ENCODE data around the gene SLC22A12.

The SLC22A12 gene

DNA sequence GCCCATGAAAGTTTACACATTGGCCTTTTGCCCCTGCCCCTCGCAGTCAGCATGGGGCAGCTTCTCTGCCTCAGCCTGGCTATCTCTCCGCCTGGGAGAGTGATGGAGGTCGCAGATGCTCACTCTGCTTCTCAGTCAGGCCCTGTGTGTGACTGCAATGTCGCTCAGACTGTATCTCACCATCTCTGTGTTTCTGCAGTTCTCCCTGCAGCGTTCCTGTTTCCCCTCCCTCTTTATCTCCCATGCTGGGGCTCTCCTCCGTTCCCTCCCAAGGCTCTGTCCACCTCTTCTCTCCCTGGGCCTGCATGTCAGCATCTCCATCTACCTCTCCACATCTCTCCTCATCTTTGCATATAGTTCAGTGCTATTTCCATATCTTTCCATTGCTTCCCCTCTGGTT is 38.1 kb downstream of the SLC22A12 start:
- DNase-seq = no peak

DNA sequence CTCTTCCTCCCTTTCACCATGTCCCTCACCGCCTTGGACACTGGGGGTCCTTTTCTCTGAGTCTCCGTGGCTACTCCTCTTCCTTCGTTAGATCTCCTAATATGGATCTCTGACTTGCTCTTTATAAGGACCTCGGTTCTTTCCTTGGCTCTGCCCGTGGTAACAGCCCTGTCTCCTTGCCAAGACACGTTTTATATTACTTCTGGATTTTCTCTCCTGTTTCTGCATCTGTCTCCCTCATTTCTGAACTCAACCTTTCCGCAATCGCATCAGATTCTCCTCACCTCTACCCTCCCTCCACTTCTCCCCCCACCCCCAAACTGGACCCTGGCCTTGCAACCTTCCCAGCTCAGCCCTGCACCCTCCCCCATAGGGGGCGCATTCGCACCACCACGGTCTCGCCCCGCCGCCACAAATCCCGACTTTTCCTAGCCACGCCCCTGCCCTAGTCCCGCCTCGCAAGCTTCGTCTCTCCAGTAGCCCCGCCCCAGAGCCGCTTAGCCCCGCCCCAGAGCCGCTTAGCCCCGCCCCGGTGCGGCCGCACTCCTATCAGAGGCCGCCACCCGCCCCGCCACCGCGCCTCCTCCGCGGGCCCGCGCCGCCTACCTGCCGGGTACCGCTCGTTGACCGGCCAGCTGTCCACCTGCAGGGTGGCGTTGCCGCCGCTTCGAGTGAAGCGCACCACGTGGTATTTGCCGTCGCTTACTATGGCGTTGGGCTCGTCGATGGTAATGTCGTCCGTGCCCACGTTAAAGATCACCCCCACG is 39.0 kb downstream of the SLC22A12 start:
- no peak for DNase-seq

DNA sequence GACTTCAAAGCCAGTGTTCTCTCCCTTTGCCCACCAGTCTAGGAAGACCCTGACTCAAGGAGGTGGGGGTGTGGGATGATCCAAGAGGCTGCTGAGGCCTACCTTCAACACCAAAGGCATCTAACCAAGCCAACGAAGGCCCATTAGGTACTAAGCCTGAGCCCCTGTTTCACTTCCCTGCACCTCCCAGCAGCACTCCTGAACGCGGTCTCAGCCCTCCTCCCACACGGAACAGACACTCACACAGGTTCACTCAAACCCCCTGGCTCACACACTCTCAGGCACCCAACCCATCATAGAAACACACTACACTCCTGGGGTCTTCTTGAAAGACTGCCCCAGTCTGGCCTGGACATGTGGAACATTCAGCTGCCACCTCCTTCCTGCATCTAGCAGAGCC is 40.7 kb downstream of the SLC22A12 start:
- no peak for DNase-seq

DNA sequence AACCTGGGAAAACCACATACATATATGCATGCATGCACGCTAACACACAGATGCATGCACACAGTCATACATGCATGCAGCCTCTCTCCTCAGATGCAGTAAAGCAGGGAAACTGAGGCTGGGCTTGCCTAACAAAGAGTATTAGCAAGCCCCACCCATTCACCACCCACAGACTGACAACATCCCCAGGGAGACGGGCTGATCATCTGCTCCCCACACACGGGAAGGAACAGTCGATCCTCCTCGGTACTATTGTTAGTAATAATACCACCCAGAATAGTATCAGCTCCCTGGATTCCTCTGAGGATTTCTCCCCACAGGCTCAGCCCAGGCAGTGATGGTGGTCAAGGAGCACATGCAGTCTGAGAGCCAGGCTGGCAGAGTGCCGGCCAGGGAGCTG is 41.2 kb downstream of the SLC22A12 start:
- no peak for DNase-seq

DNA sequence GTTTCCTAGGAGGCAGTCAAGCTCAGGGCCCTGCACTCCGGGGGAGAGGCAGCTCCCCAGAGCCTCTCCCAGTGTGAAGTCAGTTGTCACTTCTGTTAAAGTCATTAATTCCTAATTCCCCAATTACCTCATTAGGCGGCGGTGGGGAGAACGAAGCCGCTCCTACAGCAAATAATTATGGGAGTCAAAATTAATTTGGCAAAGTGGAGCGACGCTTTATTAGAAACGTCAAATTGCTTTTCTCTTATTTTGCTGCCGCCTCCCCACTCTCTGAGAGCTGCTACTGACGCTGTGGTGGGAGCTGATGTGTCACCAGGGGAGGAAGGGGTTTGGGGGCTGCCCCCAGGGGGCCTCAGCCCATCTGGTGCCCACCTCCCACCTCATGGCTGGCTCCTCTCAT is 41.6 kb downstream of the SLC22A12 start:
- DNase-seq = no peak

DNA sequence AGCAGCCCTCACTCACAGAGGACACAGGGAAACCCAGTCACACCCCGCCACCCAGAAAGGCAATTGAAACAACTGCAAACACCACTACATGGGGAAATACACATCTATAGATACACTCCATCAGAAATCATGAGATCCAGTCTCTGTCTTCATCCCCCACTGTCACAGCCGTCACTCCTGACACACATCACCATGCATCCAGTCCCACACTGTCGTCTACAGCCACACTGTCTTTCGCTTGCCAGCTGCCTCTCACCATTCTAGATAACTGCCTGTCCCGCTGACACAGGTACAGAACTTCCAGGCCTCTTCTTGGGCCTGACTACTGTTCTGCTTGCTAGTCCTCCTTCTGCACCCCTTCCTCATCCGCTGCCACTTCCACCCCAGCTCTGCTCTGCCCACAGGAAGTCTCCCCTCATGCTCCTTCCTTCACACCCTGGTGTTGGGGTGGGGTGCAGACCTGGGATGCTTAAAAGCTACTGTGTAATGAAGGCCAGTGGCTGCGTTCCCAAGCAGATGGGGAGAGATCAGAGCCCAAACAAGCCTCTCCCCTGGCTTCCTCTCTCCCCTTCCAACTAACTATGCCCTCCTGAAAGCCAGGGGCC is 42.6 kb downstream of the SLC22A12 start:
- DNase-seq = no peak

DNA sequence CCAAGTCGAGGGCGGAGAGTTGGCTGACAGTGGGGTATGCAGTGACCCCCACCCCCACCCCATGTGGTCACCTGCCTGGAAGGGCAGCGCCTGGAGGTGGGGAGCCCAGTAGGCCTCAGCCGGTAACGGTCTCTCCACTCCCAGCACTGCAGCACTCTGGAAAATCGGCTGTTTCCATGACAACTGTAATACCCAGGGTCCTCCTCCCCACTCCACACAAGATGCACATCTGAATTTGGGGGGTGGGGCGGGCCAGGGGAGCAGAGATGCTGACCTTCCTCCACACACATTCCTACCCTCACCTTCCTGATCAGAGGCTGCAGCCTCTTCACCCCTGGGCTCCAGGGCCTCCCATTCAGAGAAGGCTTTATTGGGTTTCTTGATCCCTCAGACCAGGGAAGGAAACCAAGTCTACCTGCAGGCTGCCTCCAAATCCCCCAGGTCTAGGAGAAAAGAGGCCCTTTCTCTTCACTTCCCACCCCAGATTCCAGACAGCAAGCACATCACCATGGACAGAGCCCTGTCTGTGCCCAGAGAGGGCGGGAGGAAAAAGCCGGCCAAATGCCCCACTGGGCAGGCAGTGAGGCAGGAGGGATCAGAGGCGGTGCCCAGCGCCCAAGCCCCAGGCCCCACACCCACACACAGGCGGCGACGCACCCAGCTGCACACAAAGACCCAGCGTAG is 46.5 kb downstream of the SLC22A12 start:
- DNase-seq = no peak

DNA sequence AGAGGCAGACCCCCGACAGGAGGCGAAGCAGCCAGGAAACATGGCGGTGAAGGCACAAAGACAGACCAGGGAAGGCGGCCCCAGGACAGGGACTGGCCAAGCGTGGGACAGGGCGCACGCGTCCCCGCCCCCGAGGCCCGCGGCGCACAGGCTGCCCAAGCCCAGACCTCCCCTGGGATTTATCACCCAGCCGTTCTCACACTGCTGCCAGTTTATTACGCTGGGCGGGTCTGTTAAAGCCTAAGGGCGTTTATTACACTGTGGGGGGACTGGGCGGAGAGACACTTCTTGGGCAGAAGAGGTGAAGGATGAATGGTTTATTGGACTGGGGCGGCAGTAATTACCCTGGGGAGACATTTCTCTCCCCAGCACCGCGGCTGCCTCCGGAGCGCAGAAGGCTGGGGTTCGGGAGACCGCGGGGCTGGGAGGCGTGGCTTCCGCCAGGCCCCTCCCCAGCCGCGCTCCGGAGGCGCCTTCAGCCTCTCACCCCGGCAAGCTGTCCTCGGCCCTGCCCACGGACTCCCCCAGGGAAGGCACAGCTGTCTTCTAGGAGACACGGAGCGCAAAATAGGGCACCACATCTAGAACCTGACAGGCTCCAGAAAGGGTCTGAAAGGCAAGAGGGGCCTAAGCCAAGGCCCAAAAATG is 47.1 kb downstream of the SLC22A12 start:
- no peak for DNase-seq

DNA sequence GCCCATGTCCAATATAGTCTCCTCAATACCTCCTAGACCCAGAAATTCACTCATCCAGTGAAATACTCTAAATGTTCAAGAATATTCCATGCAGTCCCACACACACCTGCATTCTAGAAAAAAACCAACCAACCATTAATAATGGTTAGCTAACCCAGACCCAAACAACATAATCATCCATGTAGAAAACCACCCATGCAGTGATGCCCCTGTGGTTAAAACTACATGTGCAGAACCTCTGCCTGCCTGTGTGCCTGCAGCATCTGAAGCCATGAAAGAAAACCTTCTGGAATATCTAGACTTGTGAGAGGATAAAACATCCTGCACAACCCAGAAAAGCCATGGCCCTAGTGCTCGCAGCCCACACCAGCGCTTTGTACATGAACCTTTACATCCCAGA is 47.8 kb downstream of the SLC22A12 start:
- no peak for DNase-seq

DNA sequence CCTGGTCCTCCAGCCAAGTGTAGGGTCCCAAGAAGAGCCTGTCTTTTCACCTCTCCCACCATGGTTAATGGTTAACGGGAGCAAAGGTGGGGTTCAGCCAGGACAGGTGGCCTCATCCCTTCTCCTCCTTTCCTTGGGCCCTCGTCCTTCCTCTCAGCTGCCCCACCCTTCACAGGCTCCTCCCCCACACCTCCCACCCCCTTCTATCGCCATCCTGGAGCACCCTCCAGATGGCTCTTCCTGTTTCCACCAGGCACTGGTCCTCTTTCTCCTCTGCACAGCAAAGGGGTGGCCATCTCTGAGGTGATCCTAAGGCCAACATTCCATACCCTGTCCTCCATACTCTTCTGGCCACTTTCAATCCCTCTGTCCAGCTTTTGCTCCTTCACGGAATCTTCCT is 48.9 kb downstream of the SLC22A12 start:
- no peak for DNase-seq

DNA sequence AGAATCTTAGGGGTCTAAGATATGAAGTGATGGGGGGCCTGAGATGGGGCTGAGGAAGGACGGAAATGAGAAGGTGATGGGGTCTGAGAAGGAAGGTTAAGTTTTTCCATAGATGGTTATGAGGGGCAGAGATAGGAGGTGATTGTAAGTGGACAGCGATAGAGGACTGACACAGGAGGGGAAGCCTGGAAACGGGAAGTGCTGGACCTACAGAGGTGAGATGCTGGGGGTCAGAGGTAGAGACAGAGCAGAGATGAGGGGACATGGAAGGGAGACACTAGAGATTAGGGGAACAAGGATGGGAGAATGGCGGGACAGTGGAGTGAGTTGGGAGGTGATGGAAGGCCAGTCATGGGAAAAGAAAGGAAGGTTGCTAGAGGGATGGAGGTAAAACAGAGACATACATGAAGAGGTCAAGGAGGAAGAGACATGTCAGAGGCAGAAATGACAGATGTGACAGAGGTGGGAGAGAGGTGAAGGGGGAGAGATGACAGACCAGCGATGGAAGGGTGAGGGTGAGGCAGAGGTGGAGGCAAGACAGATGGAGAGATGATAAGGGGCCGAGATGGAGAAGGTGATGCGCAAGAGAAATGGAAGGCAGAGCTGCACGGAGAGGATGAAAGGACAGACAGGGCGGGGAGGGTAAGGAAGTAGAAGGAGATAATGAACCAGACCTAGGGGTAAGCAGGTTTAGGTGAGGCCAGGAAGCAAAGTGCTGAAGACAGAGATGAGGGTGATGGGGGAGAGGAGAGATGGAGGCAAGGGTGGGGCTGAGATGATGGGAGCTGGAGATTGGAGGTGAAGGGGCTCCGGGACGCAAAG is 50.8 kb downstream of the SLC22A12 start:
- no peak for DNase-seq

DNA sequence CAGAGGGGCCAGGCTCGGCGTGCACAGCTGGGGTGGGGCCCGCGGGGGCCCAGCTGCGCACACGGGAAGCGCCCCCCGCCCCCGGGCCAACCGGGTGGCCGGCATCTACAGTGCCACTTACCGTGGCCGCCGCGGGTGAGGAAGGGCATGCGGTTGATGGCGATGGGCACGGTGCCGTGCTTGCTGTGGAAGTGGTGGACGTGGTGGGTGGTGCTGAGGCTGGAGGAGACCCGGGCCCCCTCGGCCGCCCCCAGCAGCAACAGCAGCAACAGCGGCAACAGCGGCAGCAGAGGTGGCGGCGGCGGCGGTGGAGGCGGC is 51.4 kb downstream of the SLC22A12 start:
- DNase-seq = no peak

DNA sequence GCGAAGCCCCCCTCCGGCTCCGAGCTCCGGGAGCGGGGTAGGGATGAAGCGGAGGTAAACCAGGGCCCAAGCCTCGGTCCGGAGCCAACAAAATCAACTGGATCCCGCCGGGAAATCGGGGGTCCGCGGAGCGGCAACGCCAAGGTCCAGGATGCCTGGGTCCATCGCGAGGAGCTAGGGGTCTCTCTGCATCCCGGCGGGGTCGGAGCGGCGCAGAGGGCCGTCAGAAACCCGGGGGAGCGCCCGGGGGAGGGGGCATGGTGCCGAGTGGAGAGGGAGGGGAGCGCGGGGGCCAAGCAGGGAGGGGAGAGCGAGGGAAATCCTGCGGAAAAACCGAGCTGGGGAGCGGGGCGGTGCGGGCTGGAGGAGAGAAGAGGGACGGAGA is 51.8 kb downstream of the SLC22A12 start:
- no peak for DNase-seq

DNA sequence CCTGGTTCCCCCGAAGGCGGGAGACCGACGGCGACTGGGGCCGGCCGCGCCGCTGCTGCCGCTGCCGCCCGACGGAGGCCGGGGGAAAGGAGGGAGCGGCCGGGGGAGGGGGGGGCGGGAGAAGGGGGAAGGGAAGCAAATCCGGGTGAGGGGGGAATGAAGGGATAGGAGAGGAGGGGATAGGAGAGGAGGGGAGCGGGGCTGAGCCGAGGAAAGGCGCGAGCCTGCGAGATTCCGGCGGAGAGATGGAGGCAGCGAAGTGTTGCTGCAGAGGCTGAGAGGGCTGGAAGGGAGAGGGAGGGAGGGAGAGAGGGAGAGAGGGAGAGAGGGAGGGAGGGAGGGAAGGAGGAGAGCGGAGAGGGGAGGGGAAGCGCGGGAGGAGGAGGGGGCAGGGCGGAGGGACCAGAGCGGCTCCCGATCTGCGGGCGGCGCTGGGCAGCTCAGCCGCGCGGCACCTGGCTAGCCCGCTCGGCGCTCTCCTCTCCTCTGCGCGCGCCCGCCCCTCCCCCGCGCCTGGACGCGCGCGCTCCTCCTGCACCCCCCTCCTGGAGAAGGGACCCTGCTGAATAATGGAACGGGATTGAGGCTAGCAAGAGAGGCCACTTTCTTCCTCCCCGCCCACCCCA is 52.3 kb downstream of the SLC22A12 start:
- DNase-seq = no peak

DNA sequence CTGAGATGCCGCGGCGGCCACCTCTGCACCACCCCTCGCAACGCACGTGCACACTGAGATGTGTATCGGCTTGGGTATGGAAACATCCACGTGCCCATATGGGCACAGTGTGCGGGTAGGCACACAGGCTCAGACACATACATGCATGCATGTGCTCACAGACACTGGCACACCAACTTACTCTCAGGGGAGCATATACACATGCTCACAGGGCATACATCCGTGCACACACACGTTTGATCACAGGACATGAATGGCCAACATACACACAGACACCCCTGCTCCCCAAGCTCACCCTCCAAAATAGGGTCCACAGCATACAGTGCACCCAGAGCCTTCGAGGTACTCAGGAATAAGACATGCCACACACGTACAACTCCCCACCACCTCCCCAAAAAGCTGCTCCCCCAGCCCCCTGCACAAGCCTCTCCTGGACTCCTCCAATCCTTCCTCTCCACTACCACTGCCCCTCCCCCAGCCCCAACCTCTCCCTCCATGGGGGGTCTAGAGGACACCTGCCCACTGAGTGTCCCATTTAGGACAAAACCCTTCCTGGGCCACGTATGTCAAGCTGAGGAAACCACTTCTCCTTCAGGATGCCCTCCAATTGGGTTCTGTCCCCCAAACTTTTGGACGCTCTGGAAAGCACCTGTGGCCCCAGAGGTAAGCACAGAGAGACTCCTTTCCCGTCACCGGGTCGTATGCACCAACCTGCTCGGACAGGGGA is 53.1 kb downstream of the SLC22A12 start:
- no peak for DNase-seq

DNA sequence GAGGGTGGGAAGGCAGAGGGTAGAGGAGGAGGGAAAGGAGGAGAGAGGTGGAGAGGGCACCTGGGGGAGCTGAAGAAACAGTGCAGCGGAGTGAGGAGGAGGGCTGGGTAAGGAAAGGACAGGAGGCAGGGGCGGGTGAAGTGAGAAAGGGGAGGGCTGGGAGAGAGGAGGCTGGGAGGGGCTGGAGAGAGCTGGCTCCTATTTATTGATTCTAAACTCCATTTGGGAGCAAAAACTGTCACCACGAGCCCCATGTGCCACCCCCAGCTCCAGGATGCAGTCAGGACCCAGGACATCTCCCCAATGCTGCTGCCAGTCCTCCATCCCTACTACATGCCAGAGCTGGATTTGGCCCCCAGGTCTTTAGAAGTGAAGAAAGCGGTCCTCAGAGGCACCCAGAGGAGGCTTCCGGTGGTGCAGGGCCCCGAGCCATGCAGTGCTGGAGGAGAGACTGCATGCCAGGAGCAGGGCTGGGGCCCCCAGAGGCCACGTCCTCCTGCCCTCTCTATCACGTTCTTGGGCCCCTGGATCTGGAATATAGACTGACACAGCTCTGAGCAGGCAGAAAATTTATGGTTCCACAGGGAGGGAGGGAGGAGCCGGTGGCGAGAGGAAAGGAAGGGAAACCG is 53.7 kb downstream of the SLC22A12 start:
- DNase-seq = no peak

DNA sequence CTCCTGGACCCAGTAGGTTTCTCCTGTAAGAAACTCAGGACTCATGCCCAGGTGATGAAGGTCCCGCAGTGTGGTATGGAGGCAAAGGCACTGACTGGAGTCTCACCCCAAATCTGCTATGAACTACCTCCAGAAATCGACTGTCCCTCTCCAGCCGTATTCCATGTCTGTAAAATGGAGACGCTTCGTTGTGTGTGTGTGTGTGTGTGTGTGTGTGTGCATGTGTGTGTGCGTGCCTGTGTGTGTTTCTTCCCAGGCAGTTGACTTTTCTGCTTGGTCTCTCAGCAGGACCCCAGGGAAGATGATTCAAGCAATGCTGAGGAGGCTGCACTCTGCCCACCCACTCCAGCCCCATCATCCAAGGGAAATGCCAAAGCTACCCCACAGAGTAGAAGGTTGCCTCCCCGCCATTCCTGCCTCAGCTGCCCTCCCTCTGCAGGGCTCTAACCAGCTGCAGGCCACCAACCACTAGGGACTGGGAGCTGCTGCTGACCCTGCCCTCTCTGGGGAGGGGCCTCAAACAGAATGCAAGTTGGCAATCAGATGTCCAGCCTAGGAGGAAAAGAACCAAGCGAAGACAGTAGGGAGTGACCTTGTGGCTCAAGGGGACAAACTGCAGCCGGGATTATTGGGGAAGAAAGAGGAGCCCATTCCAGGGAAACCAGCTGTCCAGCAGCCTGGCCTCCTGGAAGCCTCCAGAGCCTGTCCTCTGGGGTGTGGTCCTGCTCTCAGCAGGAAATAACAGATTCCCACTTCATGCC is 56.2 kb downstream of the SLC22A12 start:
- no peak for DNase-seq

DNA sequence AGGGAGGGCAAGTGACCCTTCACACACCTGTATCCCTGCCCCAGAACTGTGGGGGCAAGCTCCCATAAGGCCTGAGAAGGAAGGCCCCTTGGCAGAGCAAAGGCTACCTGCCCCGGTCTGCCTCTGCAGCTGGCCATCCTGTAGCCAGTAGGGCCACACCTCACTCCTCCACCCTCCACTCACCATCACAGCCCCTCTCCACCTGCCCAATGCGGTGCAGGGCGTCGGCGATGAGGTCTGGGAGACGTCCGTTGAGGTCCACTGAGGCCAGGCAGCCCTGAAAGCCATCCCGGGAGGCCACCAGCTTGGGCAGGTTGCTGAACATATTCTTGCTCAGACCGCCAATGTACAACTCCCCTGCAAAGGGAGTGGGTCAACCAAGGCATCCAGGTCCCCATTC is 57.5 kb downstream of the SLC22A12 start:
- no peak for DNase-seq

DNA sequence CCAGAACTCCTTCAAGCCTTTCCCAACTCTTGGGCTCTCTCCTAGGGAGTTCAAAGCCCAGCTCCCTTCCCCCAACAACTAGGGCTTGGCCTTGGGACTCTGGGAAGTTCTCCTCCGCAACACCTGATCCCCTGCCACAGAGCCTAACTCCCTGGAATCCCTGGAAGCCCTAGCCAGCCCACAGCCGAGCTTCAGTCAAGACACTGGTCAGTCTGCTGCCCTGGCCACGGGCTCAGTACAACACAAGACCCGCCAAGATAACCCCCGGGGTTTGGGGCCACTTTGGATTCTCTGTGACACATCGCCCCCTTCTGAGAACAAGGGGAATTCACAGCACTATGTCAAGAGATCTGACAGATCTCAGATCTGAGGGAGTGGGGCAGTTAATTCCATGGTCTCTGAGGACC is 58.3 kb downstream of the SLC22A12 start:
- no peak for DNase-seq

DNA sequence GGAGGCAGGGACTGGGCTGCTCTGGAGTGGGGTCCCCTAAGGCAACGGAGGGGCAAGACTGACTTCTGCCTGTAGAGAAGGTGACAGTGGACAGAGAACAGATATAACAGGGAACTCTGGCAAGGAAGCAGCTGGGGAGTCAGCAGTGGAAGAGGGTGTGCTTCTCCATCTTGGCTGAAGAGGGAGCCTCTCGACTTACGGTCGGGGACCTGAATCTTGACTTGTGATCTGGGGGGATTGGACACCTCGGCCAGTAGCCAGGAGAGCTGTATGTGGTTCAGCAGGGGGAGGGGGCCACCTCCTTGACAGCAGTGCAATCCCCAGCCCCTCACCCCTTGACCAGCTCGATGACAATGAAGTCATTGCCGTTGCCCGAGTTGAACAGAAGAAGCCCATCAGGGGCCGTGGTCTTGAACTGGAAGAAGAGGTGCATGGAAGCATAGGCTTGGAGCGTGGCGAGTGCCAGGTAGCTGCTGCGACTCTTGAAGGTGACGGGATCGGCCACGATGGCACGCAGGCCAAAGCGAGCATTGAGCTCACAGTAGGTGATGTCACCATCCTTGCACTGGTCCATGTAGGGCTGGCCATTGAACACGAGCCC is 60.0 kb downstream of the SLC22A12 start:
- DNase-seq = no peak
